AG04449 (cell line): ENCODE measurements around the gene CRIM1.
A peak's percentile ranks its signal among the peaks of the same experiment; 100 is the strongest.

Source experiments
- CTCF ChIA-PET: fragments of 350-600 bp; formaldehyde crosslinking; extraction: SDS; loops from one replicate; lab custom pipeline; 2021; ENCODE audit warnings: antibody characterized with exemption; lab: Yijun Ruan, JAX
- POLR2A ChIA-PET: fragments of 400-600, 350-600 bp; formaldehyde crosslinking; extraction: SDS; loops from one replicate; lab custom pipeline; 2020; ENCODE audit warnings: antibody characterized with exemption, inconsistent platforms; lab: Yijun Ruan, JAX
- DNase-seq: peaks from one replicate; pipeline ENCODE4 v3.0.0-alpha.2; 2010; ENCODE audit warnings: low read depth, low spot score
- H3K4me3 ChIP-seq: 2 replicates; pipeline ENCODE4 v1.5.1; 2011; ENCODE audit warnings: low read depth, mild to moderate bottlenecking, control low read depth, low read length
- CTCF ChIP-seq: IDR thresholded peaks from one replicate; pipeline ENCODE4 v1.5.1; 2011; ENCODE audit warnings: mild to moderate bottlenecking, moderate library complexity, low read length, control low read depth, inconsistent platforms; ENCODE audit not compliant: insufficient read depth; ENCODE audit errors: missing control alignments

Gene CRIM1

GRCh38 chr2:36459725-36460137 is 104.2 kb downstream of the CRIM1 start:
- ChIA-PET POLR2A (interaction anchor here (0.8 kb wide), 1 partner anchor 57 kb away, joined by 3 read pairs; no protein-coding TSS in a partner anchor), CTCF (interaction anchor here (0.7 to 3.8 kb wide), 10 partner anchors 9 to 109 kb away, joined by 3 to 18 read pairs (median 5); no protein-coding TSS in a partner anchor)
- TF ChIP-seq CTCF = peak; percentile 44
- H3K4me3 ChIP-seq = no peak overlapping the region
- DNase-seq = no peak

- no peak overlapping the region for H3K4me3 ChIP-seq
- TF ChIP-seq CTCF = no peak
- DNase-seq = peak; percentile 79
- POLR2A ChIA-PET = interaction anchor here (1.2 to 2.0 kb wide), 3 partner anchors 28 to 106 kb away, joined by 4 to 5 read pairs (median 5); partner anchors contain the start of gene CRIM1
- CTCF ChIA-PET = interaction anchor here (0.7 to 3.8 kb wide), 8 partner anchors 9 to 108 kb away, joined by 3 to 18 read pairs (median 5); no protein-coding TSS in a partner anchor
Observed at GRCh38 chr2:36461039-36461681, 105.6 kb downstream of the CRIM1 start.

- POLR2A ChIA-PET = interaction anchor here (1.2 to 2.0 kb wide), 3 partner anchors 29 to 107 kb away, joined by 4 to 5 read pairs (median 5); partner anchors contain the start of gene CRIM1
- no peak for TF ChIP-seq CTCF
- DNase-seq = no peak
- H3K4me3 ChIP-seq = no peak overlapping the region
- CTCF ChIA-PET = interaction anchor here (0.9 to 3.8 kb wide), 3 partner anchors 8 to 110 kb away, joined by 3 to 18 read pairs (median 3); no protein-coding TSS in a partner anchor
Observed at GRCh38 chr2:36462311-36462935, 106.8 kb downstream of the CRIM1 start.

GRCh38 chr2:36463365-36463764 is 107.8 kb downstream of the CRIM1 start:
- ChIA-PET CTCF (interaction anchor here (0.9 to 1.8 kb wide), 3 partner anchors 10 to 109 kb away, joined by 3 to 5 read pairs (median 3); no protein-coding TSS in a partner anchor), POLR2A (no interaction called here)
- no peak for DNase-seq
- no peak overlapping the region for H3K4me3 ChIP-seq
- no peak for TF ChIP-seq CTCF

- ChIA-PET POLR2A (no interaction called here), CTCF (interaction anchor here (1.0 to 1.8 kb wide), 3 partner anchors 8 to 110 kb away, joined by 3 to 5 read pairs (median 3); no protein-coding TSS in a partner anchor)
- H3K4me3 ChIP-seq = no peak overlapping the region
- DNase-seq = no peak
- no peak for TF ChIP-seq CTCF
Observed at GRCh38 chr2:36464006-36464721, 108.6 kb downstream of the CRIM1 start.
